Caco-2 (cell line): Measurements from ENCODE around the gene ZCCHC3. TPM values are rescaled to one million over a fixed set of nuclear protein-coding genes. Genes with fewer than 3 reads are reported as not detected.

Experiments used
- BruUV-seq: library from RNA; stranded (reverse); fragments of 400-500 nt; replicated peaks from 2 replicates; lab custom pipeline; 2021; lab: Mats Ljungman, UMichigan
- CTCF ChIA-PET: fragments of 300-600 bp; sonication (Branson Sonifier 250); formaldehyde crosslinking; loops from one replicate; lab custom pipeline; 2022; ENCODE audit warnings: antibody characterized with exemption; lab: Charles Lee
- POLR2A ChIA-PET: fragments of 300-600 bp; sonication (Branson Sonifier 250); formaldehyde crosslinking; loops from one replicate; lab custom pipeline; 2022; ENCODE audit warnings: antibody characterized with exemption; lab: Charles Lee
- DNase-seq, 2 experiments: peaks; one replicate each; pipeline versions ENCODE4 v3.0.0 to v3.0.0-alpha.2; 2020 to 2022
- H3K27me3 ChIP-seq: replicated peaks from 2 replicates; pipeline ENCODE4 v1.6.0; 2011; ENCODE audit warnings: low read length; ENCODE audit not compliant: control insufficient read depth, insufficient read depth
- H3K36me3 ChIP-seq: 2 replicates; pipeline ENCODE4 v1.5.1; 2011; ENCODE audit warnings: low read length; ENCODE audit not compliant: control insufficient read depth, insufficient read depth
- H3K4me1 ChIP-seq: fragments of 250-450 bp; sonication (Bioruptor Pico); 2 replicates; pipeline ENCODE4 v1.5.1; 2020; ENCODE audit warnings: mild to moderate bottlenecking
- H3K4me3 ChIP-seq: 2 replicates; pipeline ENCODE4 v1.5.1; 2011; ENCODE audit warnings: low read depth, mild to moderate bottlenecking, control low read depth, low read length
- H3K9me3 ChIP-seq: fragments of 250-450 bp; sonication (Bioruptor Pico); 2 replicates; pipeline ENCODE4 v1.5.1; 2020; ENCODE audit warnings: mild to moderate bottlenecking, moderate library complexity
- H3K27ac Mint-ChIP-seq: one replicate; pipeline ENCODE4 v1.8.0; 2022; ENCODE audit warnings: mixed read lengths; ENCODE audit not compliant: unreplicated experiment
- H3K27me3 Mint-ChIP-seq: one replicate; pipeline ENCODE4 v1.8.0; 2022; ENCODE audit warnings: mixed read lengths; ENCODE audit not compliant: insufficient read depth, unreplicated experiment
- H3K36me3 Mint-ChIP-seq: one replicate; pipeline ENCODE4 v1.8.0; 2022; ENCODE audit warnings: mild to moderate bottlenecking, mixed read lengths; ENCODE audit not compliant: insufficient read depth, unreplicated experiment
- H3K4me1 Mint-ChIP-seq: one replicate; pipeline ENCODE4 v1.8.0; 2022; ENCODE audit warnings: low read depth, mixed read lengths; ENCODE audit not compliant: unreplicated experiment
- H3K4me3 Mint-ChIP-seq: one replicate; pipeline ENCODE4 v1.8.0; 2022; ENCODE audit warnings: mild to moderate bottlenecking, moderate library complexity, mixed read lengths; ENCODE audit not compliant: unreplicated experiment
- H3K9me3 Mint-ChIP-seq: one replicate; pipeline ENCODE4 v1.8.0; 2022; ENCODE audit warnings: mixed read lengths; ENCODE audit not compliant: unreplicated experiment
- intact Hi-C: fragments of 100-400 bp; cut with micrococcal nuclease; formaldehyde crosslinking; loops from one replicate; pipeline ENCODE4 v1.10.0; 2022; ENCODE audit not compliant: unreplicated experiment
- total RNA-seq: library from RNA; stranded (reverse); gene quantifications from 2 replicates; pipeline ENCODE4 v1.2.3, GENCODE V29; 2022
- TF ChIP-seq, protein P1 (sequence below), 2 experiments: fragments of 200-600 bp in 1 of 2; IDR thresholded peaks; 1 replicate in 1 of 2; 2 replicates in 1 of 2; pipeline versions ENCODE4 v1.5.1 to v1.8.0; 2011 to 2022; ENCODE audit warnings: antibody characterized with exemption in 1 of 2, control low read depth in 1 of 2, inconsistent platforms in 1 of 2, low read depth in 1 of 2, low read length in 1 of 2, mild to moderate bottlenecking in 1 of 2, moderate library complexity in 1 of 2; ENCODE audit not compliant: insufficient read depth in 1 of 2, severe bottlenecking in 1 of 2, unreplicated experiment in 1 of 2

ZCCHC3 gene
- total RNA-seq, 1 experiment from 2014 or later: 37.2 TPM

DNA sequence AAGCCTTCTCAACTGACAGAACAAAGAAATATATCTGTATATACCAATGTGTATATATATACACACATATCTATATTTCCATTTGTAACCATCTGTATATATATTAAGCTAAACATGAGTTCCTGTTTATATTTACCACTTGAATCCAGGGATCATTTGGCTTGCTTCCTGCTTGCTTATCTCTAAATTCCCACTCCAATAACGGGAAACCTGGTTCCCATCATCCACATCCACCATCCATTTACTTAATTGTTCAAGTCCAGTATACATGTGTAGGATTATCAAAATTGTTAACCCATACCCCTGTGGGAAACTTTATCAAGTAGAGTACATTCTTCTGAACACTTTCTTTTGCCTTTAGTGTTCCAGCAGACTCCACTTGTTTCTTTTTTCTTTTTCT is 15.5 kb downstream of the ZCCHC3 start:
- intact Hi-C loops: no loop called here
- H3K36me3 ChIP-seq: no peaks in the 10 kb centered on the region
- no peaks in the 10 kb centered on the region for H3K4me1 ChIP-seq
- Mint-ChIP-seq H3K27me3 (no peaks in the 10 kb centered on the region), H3K36me3 (no peaks in the 10 kb centered on the region), H3K9me3 (peaks cover 9% of the 10 kb centered on the region), H3K27ac (no peak overlapping the region), H3K4me1 (no peaks in the 10 kb centered on the region), H3K4me3 (no peak overlapping the region)
- no TSS peak for BruUV-seq
- ChIA-PET POLR2A (no interaction called here), CTCF (no interaction called here)
- no peaks in the 10 kb centered on the region for H3K27me3 ChIP-seq
- H3K4me3 ChIP-seq: no peak overlapping the region
- TF ChIP-seq, protein P1, sequence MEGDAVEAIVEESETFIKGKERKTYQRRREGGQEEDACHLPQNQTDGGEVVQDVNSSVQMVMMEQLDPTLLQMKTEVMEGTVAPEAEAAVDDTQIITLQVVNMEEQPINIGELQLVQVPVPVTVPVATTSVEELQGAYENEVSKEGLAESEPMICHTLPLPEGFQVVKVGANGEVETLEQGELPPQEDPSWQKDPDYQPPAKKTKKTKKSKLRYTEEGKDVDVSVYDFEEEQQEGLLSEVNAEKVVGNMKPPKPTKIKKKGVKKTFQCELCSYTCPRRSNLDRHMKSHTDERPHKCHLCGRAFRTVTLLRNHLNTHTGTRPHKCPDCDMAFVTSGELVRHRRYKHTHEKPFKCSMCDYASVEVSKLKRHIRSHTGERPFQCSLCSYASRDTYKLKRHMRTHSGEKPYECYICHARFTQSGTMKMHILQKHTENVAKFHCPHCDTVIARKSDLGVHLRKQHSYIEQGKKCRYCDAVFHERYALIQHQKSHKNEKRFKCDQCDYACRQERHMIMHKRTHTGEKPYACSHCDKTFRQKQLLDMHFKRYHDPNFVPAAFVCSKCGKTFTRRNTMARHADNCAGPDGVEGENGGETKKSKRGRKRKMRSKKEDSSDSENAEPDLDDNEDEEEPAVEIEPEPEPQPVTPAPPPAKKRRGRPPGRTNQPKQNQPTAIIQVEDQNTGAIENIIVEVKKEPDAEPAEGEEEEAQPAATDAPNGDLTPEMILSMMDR (IDR thresholded peaks at IDR 0.05; ENCODE audit: insufficient read depth in 1 of 2, low read depth in 1 of 2, low read length in 1 of 2, severe bottlenecking in 1 of 2, unreplicated experiment in 1 of 2): no peak
- no peak for DNase-seq
- no peaks in the 10 kb centered on the region for H3K9me3 ChIP-seq

DNA sequence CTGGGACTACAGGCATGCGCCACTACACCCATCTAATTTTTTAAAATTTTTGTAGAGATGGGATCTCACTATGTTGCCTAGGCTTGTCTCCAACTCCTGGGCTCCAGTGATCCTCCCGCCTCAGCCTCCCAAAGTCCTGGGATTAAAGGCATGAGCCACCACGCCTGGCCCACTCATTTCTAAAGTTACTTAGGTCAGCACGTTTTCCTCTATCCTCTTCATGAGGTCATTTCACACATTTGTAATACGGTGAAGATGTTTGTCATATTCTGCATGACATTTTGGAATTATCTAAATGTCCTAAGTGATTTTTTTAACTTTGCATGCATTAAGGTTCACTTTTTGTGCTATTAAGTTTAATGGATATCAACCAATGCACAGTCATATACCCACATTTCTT is 16.0 kb downstream of the ZCCHC3 start:
- BruUV-seq: no TSS peak

DNA sequence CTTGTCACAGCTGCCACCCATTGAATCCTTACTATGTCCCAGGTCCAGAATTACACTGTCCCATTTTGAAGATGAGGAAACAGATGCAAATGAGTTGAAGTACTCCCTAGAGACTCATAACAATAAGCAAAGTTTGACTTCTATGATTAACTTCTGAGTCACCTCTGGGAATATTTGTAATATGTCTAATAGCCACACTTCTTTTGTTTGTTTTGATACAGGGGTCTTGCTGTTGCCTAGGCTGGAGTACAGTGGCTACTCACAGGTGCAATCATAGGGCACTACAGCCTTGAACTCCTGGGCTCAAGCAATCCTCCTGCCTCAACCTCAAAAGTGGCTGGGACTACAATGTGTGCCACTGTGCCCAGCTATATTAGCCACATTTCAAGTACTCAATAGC is 16.6 kb downstream of the ZCCHC3 start:
- no peaks in the 10 kb centered on the region for H3K4me1 ChIP-seq
- ChIA-PET POLR2A (no interaction called here), CTCF (no interaction called here)
- H3K27ac Mint-ChIP-seq: no peak overlapping the region
- no peaks in the 10 kb centered on the region for H3K36me3 Mint-ChIP-seq
- DNase-seq: no peak
- no peaks in the 10 kb centered on the region for H3K9me3 ChIP-seq
- no peaks in the 10 kb centered on the region for H3K27me3 Mint-ChIP-seq
- TF ChIP-seq, protein P1 (IDR thresholded peaks at IDR 0.05; ENCODE audit: insufficient read depth in 1 of 2, low read depth in 1 of 2, low read length in 1 of 2, severe bottlenecking in 1 of 2, unreplicated experiment in 1 of 2): no peak
- H3K4me3 ChIP-seq: no peak overlapping the region
- no peaks in the 10 kb centered on the region for H3K4me1 Mint-ChIP-seq
- intact Hi-C loops: no loop called here
- H3K9me3 Mint-ChIP-seq: peaks cover 9% of the 10 kb centered on the region
- H3K27me3 ChIP-seq: no peaks in the 10 kb centered on the region
- no peaks in the 10 kb centered on the region for H3K36me3 ChIP-seq
- no TSS peak for BruUV-seq
- H3K4me3 Mint-ChIP-seq: no peak overlapping the region

More for the DNA sequence above, 16.0 kb downstream of the ZCCHC3 start:
- Mint-ChIP-seq H3K4me1 (no peaks in the 10 kb centered on the region), H3K9me3 (peaks cover 9% of the 10 kb centered on the region), H3K36me3 (no peaks in the 10 kb centered on the region), H3K27ac (no peak overlapping the region), H3K27me3 (no peaks in the 10 kb centered on the region), H3K4me3 (no peak overlapping the region)
- CTCF ChIA-PET: no interaction called here
- H3K4me1 ChIP-seq: no peaks in the 10 kb centered on the region
- POLR2A ChIA-PET: no interaction called here
- intact Hi-C loops: no loop called here
- no peak for DNase-seq
- no peaks in the 10 kb centered on the region for H3K27me3 ChIP-seq
- no peak overlapping the region for H3K4me3 ChIP-seq
- H3K9me3 ChIP-seq: no peaks in the 10 kb centered on the region
- TF ChIP-seq, protein P1 (IDR thresholded peaks at IDR 0.05; ENCODE audit: insufficient read depth in 1 of 2, low read depth in 1 of 2, low read length in 1 of 2, severe bottlenecking in 1 of 2, unreplicated experiment in 1 of 2): no peak
- no peaks in the 10 kb centered on the region for H3K36me3 ChIP-seq
